Fibroblast of lung (primary cell): Measurements from ENCODE around the gene PSRC1. TPM values are rescaled to one million over a fixed set of nuclear protein-coding genes. Genes with fewer than 3 reads are reported as not detected.

Experiments used
- DNase-seq, 2 donors: peaks; one replicate each; pipeline versions ENCODE4 v3.0.0 to v3.0.0-alpha.2; 2010; ENCODE audit warnings: low read depth in 2 of 2
- H2AFZ ChIP-seq: 2 replicates; pipeline ENCODE4 v1.5.1; 2012; ENCODE audit warnings: low read length, control low read depth, inconsistent platforms
- H3K27ac ChIP-seq: 2 replicates; pipeline ENCODE4 v1.5.1; 2011; ENCODE audit warnings: low read length, control low read depth; ENCODE audit not compliant: insufficient read depth
- H3K27me3 ChIP-seq: 2 replicates; pipeline ENCODE4 v1.5.1; 2011; ENCODE audit warnings: mild to moderate bottlenecking, low read length; ENCODE audit not compliant: control insufficient read depth, insufficient read depth
- H3K36me3 ChIP-seq: 2 replicates; pipeline ENCODE4 v1.5.1; 2011; ENCODE audit warnings: low read length; ENCODE audit not compliant: control insufficient read depth, insufficient read depth
- H3K4me1 ChIP-seq: 2 replicates; pipeline ENCODE4 v1.5.1; 2011; ENCODE audit warnings: low read length; ENCODE audit not compliant: control insufficient read depth, insufficient read depth; ENCODE audit errors: extremely low read depth
- H3K4me2 ChIP-seq: 2 replicates; pipeline ENCODE4 v1.5.1; 2011; ENCODE audit warnings: low read length, control low read depth; ENCODE audit not compliant: insufficient read depth; ENCODE audit errors: extremely low read depth
- H3K4me3 ChIP-seq, 4 experiments: fragments of 200-600 bp in 1 of 4; sonication (generic) in 1 of 4; replicated peaks in 1 of 4; 2 replicates each; pipeline ENCODE4 v1.5.1; 2011 to 2016; ENCODE audit warnings: low read length in 4 of 4, low read depth in 3 of 4, mild to moderate bottlenecking in 3 of 4, control low read depth in 2 of 4, inconsistent platforms in 1 of 4, mixed read lengths in 1 of 4; ENCODE audit not compliant: insufficient read depth in 1 of 4; ENCODE audit errors: control extremely low read depth in 1 of 4
- H3K79me2 ChIP-seq: 2 replicates; pipeline ENCODE4 v1.5.1; 2012; ENCODE audit warnings: mild to moderate bottlenecking, low read length, inconsistent platforms; ENCODE audit not compliant: control insufficient read depth, insufficient read depth
- H3K9ac ChIP-seq: 2 replicates; pipeline ENCODE4 v1.5.1; 2011; ENCODE audit warnings: mild to moderate bottlenecking, low read length, control low read depth; ENCODE audit not compliant: insufficient read depth
- H3K9me3 ChIP-seq: 2 replicates; pipeline ENCODE4 v1.5.1; 2012; ENCODE audit warnings: low read depth, low read length; ENCODE audit not compliant: control insufficient read depth, insufficient read depth
- H4K20me1 ChIP-seq: 2 replicates; pipeline ENCODE4 v1.5.1; 2011; ENCODE audit warnings: low read length; ENCODE audit not compliant: control insufficient read depth, insufficient read depth; ENCODE audit errors: extremely low read depth
- EZH2 ChIP-seq: IDR thresholded peaks from 2 replicates; pipeline ENCODE4 v1.5.1; 2012; ENCODE audit warnings: low read length, control low read depth, mild to moderate bottlenecking; ENCODE audit errors: missing control alignments
- polyA plus RNA-seq, 2 donors: library from polyadenylated mRNA; depleted of rRNA in 1 of 2; stranded (reverse) in 1 of 2; unstranded in 1 of 2; fragments of >200 nt; gene quantifications; 2 replicates each; pipeline ENCODE4 v1.2.1, GENCODE V29; 2011 to 2012; ENCODE audit warnings: missing spikeins in 1 of 2
- total RNA-seq: library from RNA; depleted of rRNA; stranded (reverse); fragments of >200 nt; gene quantifications from 2 replicates; pipeline ENCODE4 v1.2.1, GENCODE V29; 2014
- TF ChIP-seq, protein P1 (sequence below), 2 donors: IDR thresholded peaks in 1 of 2; conservative IDR thresholded peaks in 1 of 2; 1 replicate in 1 of 2; 2 replicates in 1 of 2; pipeline ENCODE4 v1.5.1; 2011 to 2012; ENCODE audit warnings: low read length in 2 of 2, control low read depth in 1 of 2, inconsistent platforms in 1 of 2, low read depth in 1 of 2, mild to moderate bottlenecking in 1 of 2

The PSRC1 gene
- total and polyA plus RNA-seq, 2 donors (not counting 1 experiment from before 2014, with no cell fraction given): 8.3 to 9.9 TPM

DNA sequence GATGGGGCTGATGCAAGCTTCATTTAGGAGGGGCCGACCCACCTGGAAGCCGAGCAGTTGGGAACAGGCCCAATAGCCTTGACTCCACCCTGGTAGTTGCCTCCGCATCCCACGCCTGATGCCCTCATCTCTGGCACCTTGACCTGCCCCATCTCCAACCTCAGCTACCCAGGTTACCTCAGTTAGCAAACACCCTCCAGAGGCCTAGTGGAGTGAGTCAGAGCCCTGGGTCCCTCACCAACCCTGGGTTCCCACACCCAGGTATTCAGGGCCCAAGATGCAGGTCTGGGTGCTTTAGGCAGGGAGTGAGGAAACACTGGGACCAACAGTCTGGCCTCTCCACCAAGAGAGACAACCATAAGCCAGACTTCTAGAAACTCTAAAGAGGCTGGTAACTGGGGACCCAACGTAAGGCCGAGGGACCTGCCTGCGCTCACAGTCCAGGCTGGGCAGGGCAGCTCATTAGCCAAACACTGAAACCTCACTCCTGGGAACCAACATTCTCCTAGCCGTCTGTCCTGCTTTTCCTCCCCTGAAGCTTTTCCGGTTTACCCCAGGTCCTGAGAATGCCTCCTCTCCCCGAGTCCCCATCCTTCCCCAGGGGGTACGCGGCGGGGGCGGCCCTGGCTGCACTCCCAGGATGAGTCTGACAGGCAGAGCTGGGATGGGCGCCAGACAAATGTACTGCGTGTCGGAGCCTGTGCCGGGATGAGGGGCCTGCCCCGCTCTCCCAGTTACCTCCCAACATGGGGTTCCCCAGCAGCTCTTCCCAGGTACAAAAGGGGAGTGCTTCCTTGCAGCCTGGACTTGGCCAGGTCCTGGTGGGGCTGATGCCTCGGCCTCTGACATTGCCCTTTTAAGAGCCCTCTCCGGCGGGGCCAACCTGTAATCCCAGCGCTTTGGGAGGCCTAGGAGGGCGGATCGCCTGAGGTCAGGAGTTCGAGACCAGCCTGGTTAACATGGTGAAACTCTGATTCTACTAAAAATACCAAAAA lies 42.5 kb downstream of the PSRC1 start:
- Histone ChIP-seq H2AFZ (no peak overlapping the region), H4K20me1 (no peaks in the 10 kb centered on the region), H3K4me2 (peak overlapping the region; percentile 37), H3K27me3 (no peaks in the 10 kb centered on the region), H3K79me2 (no peaks in the 10 kb centered on the region), H3K36me3 (peaks cover 22% of the 10 kb centered on the region), H3K9me3 (no peaks in the 10 kb centered on the region), H3K4me3 (no peak overlapping the region), H3K9ac (no peak overlapping the region), H3K27ac (no peak overlapping the region), H3K4me1 (peaks cover 18% of the 10 kb centered on the region)
- peak; percentile 54 to 70 for DNase-seq
- TF ChIP-seq, protein P1, sequence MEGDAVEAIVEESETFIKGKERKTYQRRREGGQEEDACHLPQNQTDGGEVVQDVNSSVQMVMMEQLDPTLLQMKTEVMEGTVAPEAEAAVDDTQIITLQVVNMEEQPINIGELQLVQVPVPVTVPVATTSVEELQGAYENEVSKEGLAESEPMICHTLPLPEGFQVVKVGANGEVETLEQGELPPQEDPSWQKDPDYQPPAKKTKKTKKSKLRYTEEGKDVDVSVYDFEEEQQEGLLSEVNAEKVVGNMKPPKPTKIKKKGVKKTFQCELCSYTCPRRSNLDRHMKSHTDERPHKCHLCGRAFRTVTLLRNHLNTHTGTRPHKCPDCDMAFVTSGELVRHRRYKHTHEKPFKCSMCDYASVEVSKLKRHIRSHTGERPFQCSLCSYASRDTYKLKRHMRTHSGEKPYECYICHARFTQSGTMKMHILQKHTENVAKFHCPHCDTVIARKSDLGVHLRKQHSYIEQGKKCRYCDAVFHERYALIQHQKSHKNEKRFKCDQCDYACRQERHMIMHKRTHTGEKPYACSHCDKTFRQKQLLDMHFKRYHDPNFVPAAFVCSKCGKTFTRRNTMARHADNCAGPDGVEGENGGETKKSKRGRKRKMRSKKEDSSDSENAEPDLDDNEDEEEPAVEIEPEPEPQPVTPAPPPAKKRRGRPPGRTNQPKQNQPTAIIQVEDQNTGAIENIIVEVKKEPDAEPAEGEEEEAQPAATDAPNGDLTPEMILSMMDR (conservative IDR thresholded peaks at IDR 0.05 in 1 of 2, IDR thresholded peaks at IDR 0.05 in 1 of 2; ENCODE audit: low read depth in 1 of 2, low read length in 2 of 2): no peak
- no peak for TF ChIP-seq EZH2

DNA sequence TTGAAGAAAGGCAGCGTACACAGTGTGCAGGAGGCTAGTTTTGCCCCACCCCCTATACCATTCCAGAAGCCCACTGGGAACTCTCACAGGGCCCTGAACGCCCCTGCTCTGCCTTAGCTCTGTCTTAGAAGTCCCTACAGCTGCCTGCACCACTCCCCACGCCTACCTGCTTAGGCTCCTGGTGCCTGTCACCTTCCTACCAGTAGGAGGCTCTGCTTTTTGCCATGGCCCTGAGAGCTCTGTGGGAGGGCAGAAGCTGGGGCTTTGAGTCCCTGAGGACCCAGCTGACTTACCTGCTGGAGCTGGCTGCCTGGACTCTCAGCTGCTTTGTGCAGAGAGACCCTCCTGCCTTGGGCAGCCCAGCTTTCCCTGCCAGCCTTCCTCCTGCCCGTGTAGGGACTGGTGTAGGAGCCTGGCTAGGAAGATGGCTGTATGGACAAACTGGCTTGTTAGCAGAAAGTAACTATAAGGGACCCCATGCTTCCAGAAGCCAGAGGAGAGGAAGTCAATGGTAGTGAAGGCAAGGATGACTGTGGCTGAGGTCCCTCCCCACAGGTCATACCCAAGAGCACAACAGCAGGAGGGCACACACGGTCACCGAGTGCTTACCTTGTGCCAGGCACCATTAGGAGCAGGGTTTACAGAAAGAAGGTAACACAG lies 43.4 kb downstream of the PSRC1 start:
- DNase-seq: peak; percentile 42 to 55
- Histone ChIP-seq H3K4me1 (peaks cover 18% of the 10 kb centered on the region), H3K4me3 (no peak overlapping the region), H3K36me3 (peaks cover 25% of the 10 kb centered on the region), H3K9ac (no peak overlapping the region), H4K20me1 (no peaks in the 10 kb centered on the region), H3K9me3 (no peaks in the 10 kb centered on the region), H3K79me2 (no peaks in the 10 kb centered on the region), H3K27ac (no peak overlapping the region), H3K27me3 (no peaks in the 10 kb centered on the region), H3K4me2 (no peak overlapping the region), H2AFZ (no peak overlapping the region)
- TF ChIP-seq, protein P1 (conservative IDR thresholded peaks at IDR 0.05 in 1 of 2, IDR thresholded peaks at IDR 0.05 in 1 of 2; ENCODE audit: low read depth in 1 of 2, low read length in 2 of 2): peak; percentile 57 to 65
- TF ChIP-seq EZH2: no peak

DNA sequence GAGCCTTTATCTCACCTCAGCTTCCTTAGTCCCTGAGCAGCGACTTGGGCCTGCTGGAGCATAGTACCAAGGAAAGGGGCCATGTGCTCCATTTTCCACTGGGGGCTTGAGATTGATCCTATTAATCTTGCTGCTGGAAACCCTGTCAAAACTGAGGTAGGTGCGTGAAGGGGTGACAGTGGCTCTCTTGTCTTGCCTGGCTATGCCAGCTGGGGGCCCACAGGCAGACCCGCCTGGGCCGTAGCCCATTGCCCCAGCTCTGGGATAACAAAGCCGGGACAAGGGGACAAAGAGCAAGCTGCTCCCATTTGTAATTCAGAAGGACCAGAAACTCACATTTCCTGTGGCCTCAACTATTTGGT lies 43.9 kb downstream of the PSRC1 start:
- H2AFZ ChIP-seq: no peak overlapping the region
- no peaks in the 10 kb centered on the region for H3K27me3 ChIP-seq
- H3K79me2 ChIP-seq: no peaks in the 10 kb centered on the region
- TF ChIP-seq, protein P1 (conservative IDR thresholded peaks at IDR 0.05 in 1 of 2, IDR thresholded peaks at IDR 0.05 in 1 of 2; ENCODE audit: low read depth in 1 of 2, low read length in 2 of 2): no peak
- TF ChIP-seq EZH2: no peak
- H3K4me3 ChIP-seq: no peak overlapping the region
- DNase-seq: no peak
- no peak overlapping the region for H3K9ac ChIP-seq
- H3K4me2 ChIP-seq: no peak overlapping the region
- H3K9me3 ChIP-seq: no peaks in the 10 kb centered on the region
- H3K27ac ChIP-seq: no peak overlapping the region
- H3K4me1 ChIP-seq: peaks cover 18% of the 10 kb centered on the region
- no peaks in the 10 kb centered on the region for H4K20me1 ChIP-seq
- peaks cover 26% of the 10 kb centered on the region for H3K36me3 ChIP-seq
